IPS-18c (cell line): ENCODE results near the gene GLB1L2.

ENCODE experiments used
- H3K4me3 ChIP-seq: 2 replicates; pipeline ENCODE4 v1.7.0; 2013; ENCODE audit warnings: low read depth, mild to moderate bottlenecking, low read length, moderate library complexity; ENCODE audit not compliant: insufficient read depth
- H3K9me3 ChIP-seq: one replicate; pipeline ENCODE4 v1.6.1; 2013; ENCODE audit warnings: mild to moderate bottlenecking, low read length, moderate library complexity; ENCODE audit not compliant: control insufficient read depth, insufficient read depth

Gene GLB1L2

GRCh38 chr11:134371436-134372185, 39.8 kb downstream of the GLB1L2 start:
- Histone ChIP-seq H3K9me3 (peaks cover 2% of the 10 kb centered on the region), H3K4me3 (no peak overlapping the region)

GRCh38 chr11:134372536-134372935, 40.7 kb downstream of the GLB1L2 start:
- Histone ChIP-seq H3K4me3 (no peak overlapping the region), H3K9me3 (peaks cover 2% of the 10 kb centered on the region)

- H3K9me3 ChIP-seq, result peaks cover 2% of the 10 kb centered on the region
Measured at GRCh38 chr11:134372961-134373360, 41.2 kb downstream of the GLB1L2 start.

GRCh38 chr11:134373591-134374052, 41.8 kb downstream of the GLB1L2 start:
- no peak overlapping the region for H3K4me3 ChIP-seq
- peaks cover under 1% of the 10 kb centered on the region for H3K9me3 ChIP-seq

More at GRCh38 chr11:134372961-134373360, 41.2 kb downstream of the GLB1L2 start:
- no peak overlapping the region for H3K4me3 ChIP-seq

- no peak overlapping the region for H3K4me3 ChIP-seq
- peaks cover 2% of the 10 kb centered on the region for H3K9me3 ChIP-seq
Measured at GRCh38 chr11:134374171-134374570, 42.4 kb downstream of the GLB1L2 start.

GRCh38 chr11:134374891-134375550, 43.2 kb downstream of the GLB1L2 start:
- H3K4me3 ChIP-seq, result no peak overlapping the region
- H3K9me3 ChIP-seq, result peaks cover 2% of the 10 kb centered on the region

- no peak overlapping the region for H3K4me3 ChIP-seq
- peaks cover 2% of the 10 kb centered on the region for H3K9me3 ChIP-seq
Measured at GRCh38 chr11:134376150-134376921, 44.5 kb downstream of the GLB1L2 start.

- Histone ChIP-seq H3K9me3 (peaks cover 2% of the 10 kb centered on the region), H3K4me3 (no peak overlapping the region)
Measured at GRCh38 chr11:134377876-134378275, 46.1 kb downstream of the GLB1L2 start.

GRCh38 chr11:134379241-134379640, 47.5 kb downstream of the GLB1L2 start:
- Histone ChIP-seq H3K4me3 (no peak overlapping the region), H3K9me3 (peaks cover 2% of the 10 kb centered on the region)

GRCh38 chr11:134380229-134380628, 48.4 kb downstream of the GLB1L2 start:
- Histone ChIP-seq H3K9me3 (peaks cover 2% of the 10 kb centered on the region), H3K4me3 (no peak overlapping the region)

- peaks cover 2% of the 10 kb centered on the region for H3K9me3 ChIP-seq
Measured at GRCh38 chr11:134380785-134381184, 49.0 kb downstream of the GLB1L2 start.

GRCh38 chr11:134382257-134382656, 50.5 kb downstream of the GLB1L2 start:
- no peak overlapping the region for H3K4me3 ChIP-seq
- H3K9me3 ChIP-seq, result peaks cover 2% of the 10 kb centered on the region

More at GRCh38 chr11:134380785-134381184, 49.0 kb downstream of the GLB1L2 start:
- no peak overlapping the region for H3K4me3 ChIP-seq

- no peak overlapping the region for H3K4me3 ChIP-seq
- H3K9me3 ChIP-seq, result peaks cover 2% of the 10 kb centered on the region
Measured at GRCh38 chr11:134382830-134383229, 51.0 kb downstream of the GLB1L2 start.

- peaks cover 1% of the 10 kb centered on the region for H3K9me3 ChIP-seq
- H3K4me3 ChIP-seq, result no peak overlapping the region
Measured at GRCh38 chr11:134383576-134384221, 51.9 kb downstream of the GLB1L2 start.

- Histone ChIP-seq H3K9me3 (no peaks in the 10 kb centered on the region), H3K4me3 (no peak overlapping the region)
Measured at GRCh38 chr11:134384406-134384805, 52.6 kb downstream of the GLB1L2 start.

- Histone ChIP-seq H3K4me3 (no peak overlapping the region), H3K9me3 (no peaks in the 10 kb centered on the region)
Measured at GRCh38 chr11:134385171-134385570, 53.4 kb downstream of the GLB1L2 start.
